ENCODE data around the gene ARHGAP24.

Gene ARHGAP24

DNA sequence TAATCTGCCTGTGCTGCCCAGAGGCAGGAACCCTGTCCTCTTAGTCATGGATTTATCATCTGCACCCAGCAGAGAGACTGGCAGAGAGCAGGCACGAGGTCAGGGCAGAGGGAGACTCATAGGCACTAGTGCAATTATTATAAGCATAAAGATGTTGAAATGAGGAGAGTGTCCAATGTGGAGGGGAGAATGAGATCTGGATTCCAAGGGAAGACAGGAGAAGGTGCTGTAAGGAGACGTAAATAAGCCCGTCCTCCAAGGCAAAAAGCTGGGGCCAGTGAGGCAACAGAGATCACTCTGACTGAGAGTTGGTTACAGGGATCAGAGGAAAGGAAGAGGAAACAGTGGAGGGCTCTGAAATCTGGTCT is 478.7 kb downstream of the ARHGAP24 start:
- DNase-seq (ENCODE audit: low read depth, low spot score), result no peak
- TF ChIP-seq, protein P1, sequence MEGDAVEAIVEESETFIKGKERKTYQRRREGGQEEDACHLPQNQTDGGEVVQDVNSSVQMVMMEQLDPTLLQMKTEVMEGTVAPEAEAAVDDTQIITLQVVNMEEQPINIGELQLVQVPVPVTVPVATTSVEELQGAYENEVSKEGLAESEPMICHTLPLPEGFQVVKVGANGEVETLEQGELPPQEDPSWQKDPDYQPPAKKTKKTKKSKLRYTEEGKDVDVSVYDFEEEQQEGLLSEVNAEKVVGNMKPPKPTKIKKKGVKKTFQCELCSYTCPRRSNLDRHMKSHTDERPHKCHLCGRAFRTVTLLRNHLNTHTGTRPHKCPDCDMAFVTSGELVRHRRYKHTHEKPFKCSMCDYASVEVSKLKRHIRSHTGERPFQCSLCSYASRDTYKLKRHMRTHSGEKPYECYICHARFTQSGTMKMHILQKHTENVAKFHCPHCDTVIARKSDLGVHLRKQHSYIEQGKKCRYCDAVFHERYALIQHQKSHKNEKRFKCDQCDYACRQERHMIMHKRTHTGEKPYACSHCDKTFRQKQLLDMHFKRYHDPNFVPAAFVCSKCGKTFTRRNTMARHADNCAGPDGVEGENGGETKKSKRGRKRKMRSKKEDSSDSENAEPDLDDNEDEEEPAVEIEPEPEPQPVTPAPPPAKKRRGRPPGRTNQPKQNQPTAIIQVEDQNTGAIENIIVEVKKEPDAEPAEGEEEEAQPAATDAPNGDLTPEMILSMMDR (IDR thresholded peaks at IDR 0.05; ENCODE audit: insufficient read depth, low read length, missing control alignments), result no peak
- CTCF ChIA-PET, result interaction anchor here (0.7 to 1.0 kb wide), 2 partner anchors 14 to 16 kb away, joined by 3 to 6 read pairs; no protein-coding TSS in a partner anchor
- POLR2A ChIA-PET, result no interaction called here
- H3K4me3 ChIP-seq (ENCODE audit: low read depth, low read length), result no peak overlapping the region

DNA sequence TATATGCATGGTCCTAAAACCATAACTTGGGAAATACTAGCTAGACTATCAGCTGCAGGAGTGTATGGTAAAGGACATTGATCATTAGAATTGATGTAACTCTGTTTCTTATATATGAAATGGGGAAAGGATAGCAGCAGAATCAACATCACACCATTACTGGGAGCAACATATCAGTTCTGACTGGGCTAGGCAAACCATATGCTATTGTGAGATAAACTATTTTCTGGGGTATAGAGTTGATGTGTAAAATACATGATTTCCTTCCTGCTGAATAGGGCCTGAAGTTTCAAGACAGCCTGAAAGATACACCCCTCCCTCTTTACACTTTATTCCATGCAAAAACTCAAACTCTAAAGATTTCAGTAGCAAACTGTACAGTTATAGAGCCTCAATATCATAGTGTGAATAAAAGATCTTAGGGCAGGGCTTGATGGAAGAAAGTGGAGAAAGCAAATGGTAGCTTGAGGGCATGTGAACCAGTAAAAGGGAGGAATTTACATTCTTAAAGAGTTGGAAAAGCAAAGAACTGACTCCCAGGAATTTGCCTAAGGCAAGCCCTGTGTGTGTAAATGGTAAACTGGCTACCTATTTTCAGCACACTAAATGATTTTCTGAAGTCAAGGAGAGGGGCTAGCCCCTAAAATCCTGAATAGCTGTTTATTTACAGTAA is 480.8 kb downstream of the ARHGAP24 start:
- TF ChIP-seq, protein P1 (IDR thresholded peaks at IDR 0.05; ENCODE audit: insufficient read depth, low read length, missing control alignments), result no peak
- ChIA-PET POLR2A (no interaction called here), CTCF (interaction anchor here (0.8 to 4.4 kb wide), 2 partner anchors 13 to 200 kb away, joined by 3 to 26 read pairs; no protein-coding TSS in a partner anchor)
- no peak for DNase-seq (ENCODE audit: low read depth, low spot score)
- no peak overlapping the region for H3K4me3 ChIP-seq (ENCODE audit: low read depth, low read length)

DNA sequence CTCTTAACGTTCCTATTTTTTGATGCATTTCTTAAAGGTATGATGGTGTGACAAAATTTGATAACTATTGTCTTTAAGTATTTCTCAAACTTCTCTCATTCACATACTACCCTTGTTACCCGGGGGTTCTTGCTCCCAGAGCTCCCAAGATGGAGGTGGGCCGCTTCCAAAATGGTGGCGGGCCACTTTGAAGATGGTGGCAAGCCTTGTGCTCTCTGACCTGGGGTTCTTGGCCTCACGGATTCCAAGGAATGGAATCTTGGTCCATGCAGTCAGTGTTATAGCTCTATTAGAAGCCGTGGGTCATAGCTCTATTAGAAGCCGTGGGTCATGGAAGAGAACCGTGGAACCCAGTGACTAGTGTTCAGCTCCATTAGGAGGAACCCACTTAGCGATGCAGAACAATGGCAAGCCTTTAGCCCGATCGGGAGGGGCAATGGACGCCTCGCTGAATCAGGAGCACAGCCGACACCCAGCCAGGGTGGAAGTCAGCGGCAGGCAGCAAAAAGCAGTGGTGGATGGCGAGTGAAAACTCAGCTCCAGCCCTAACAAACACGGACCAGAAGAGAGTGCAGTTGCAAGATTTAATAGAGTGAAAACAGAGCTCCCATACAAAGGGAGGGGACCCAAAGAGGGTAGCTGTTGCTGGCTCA is 481.5 kb downstream of the ARHGAP24 start:
- no peak overlapping the region for H3K4me3 ChIP-seq (ENCODE audit: low read depth, low read length)
- ChIA-PET POLR2A (no interaction called here), CTCF (interaction anchor here (0.8 to 4.4 kb wide), 2 partner anchors 13 to 200 kb away, joined by 3 to 26 read pairs; no protein-coding TSS in a partner anchor)
- DNase-seq (ENCODE audit: low read depth, low spot score), result no peak
- TF ChIP-seq, protein P1 (IDR thresholded peaks at IDR 0.05; ENCODE audit: insufficient read depth, low read length, missing control alignments), result no peak

DNA sequence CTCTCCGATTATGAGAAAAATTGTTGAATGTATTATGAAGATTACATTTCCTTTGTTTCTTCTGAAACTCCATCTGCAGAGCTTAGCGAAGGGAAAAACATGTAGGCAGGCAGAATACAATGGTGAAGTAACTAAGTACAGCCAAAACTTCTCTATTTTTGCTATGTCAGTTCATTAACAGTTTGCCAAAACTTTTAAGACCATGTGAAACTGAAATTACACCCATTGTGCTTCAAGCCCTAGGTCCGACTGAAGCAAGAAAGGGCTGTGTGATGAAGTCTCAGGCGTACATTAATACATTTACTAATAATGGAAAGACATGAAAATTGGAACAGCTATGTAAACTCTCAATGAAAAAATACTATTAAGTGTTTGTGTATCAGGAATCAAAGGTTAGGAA is 486.9 kb downstream of the ARHGAP24 start:
- TF ChIP-seq, protein P1 (IDR thresholded peaks at IDR 0.05; ENCODE audit: insufficient read depth, low read length, missing control alignments), result no peak

DNA sequence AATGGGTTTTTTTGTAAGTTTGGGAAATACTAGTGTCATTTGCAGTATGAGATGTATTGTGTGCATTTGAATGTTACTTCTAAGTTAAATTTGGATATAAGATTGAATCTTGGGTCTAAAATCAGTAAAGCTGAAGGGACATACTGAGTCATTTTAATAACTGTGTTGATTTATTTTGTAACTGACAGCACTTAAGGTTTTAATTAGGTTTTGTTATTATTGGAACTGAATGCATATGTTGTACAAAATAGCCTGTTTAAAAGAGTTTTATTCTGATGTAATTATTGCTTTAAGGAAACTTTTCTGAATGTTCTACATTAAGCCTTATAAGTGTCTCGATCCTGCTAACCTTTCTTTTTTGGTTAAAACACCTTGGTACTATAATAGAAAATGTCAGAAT is 488.3 kb downstream of the ARHGAP24 start:
- CTCF ChIA-PET, result interaction anchor here (1.4 to 1.5 kb wide), 2 partner anchors 29 to 207 kb away, joined by 3 to 5 read pairs; no protein-coding TSS in a partner anchor

More for the DNA sequence above, 486.9 kb downstream of the ARHGAP24 start:
- no peak for DNase-seq (ENCODE audit: low read depth, low spot score)
- CTCF ChIA-PET, result interaction anchor here (1.3 to 1.4 kb wide), 2 partner anchors 28 to 165 kb away, joined by 3 to 4 read pairs; no protein-coding TSS in a partner anchor
- H3K4me3 ChIP-seq (ENCODE audit: low read depth, low read length), result no peak overlapping the region
- POLR2A ChIA-PET, result no interaction called here

More for the DNA sequence above, 488.3 kb downstream of the ARHGAP24 start:
- H3K4me3 ChIP-seq (ENCODE audit: low read depth, low read length), result no peak overlapping the region
- POLR2A ChIA-PET, result no interaction called here
- no peak for DNase-seq (ENCODE audit: low read depth, low spot score)
- TF ChIP-seq, protein P1 (IDR thresholded peaks at IDR 0.05; ENCODE audit: insufficient read depth, low read length, missing control alignments), result no peak

Measured in AG04449 (cell line).